ENCODE results near the gene FGR. TPM values are rescaled to one million over a fixed set of nuclear protein-coding genes. Genes with fewer than 3 reads are reported as not detected.
A peak's percentile ranks its signal among the peaks of the same experiment; 100 is the strongest.

The FGR gene
- total and polyA plus RNA-seq, 2 of the 13 experiments (the other 11 are each of a cell fraction or from before 2014, with no cell fraction given), result not detected

DNA sequence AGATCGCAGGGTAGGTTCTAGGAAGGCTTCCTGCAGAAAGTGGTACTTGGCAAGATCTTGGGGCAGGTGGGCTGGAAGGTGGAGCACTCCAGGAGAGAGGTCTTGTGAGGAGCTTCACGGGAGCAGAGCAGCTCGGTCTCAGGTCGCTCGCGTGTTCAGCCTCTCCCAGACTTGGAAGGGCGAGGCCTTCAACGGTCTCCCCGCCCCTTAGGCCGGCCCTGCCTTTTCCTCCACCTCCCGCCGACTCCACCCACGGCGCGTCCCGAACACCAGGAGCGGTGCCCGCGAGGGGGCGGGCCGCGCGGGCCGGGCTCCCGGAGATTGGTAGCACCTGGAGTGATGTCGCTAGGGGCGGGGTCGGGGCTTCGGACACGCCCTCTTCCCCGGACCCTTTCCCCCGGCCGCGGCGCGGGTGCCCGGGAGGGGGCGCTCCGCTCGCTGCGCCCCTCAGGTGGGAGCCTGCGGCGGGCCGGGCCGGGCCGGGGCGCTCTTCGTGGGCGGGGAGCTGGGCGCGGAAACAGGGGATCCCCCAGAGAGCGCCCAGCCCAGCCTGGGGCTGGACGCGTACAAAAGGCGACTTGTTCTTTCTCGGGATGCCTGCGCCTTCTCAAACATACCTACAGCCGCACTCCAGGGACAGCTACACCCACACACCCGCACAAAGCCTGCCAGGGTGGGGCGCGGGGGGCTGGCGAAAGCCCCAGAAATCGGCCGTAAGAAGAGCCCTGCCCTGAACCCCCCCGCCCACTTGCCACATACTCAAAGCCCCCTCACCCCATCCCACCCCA, 66.5 kb downstream of the FGR start (continued):
- TF ChIP-seq HMGXB3 (CRISPR knock-in tag; IDR thresholded peaks at IDR 0.05; ENCODE audit: borderline replicate concordance) (no peak), SP1 (IDR thresholded peaks at IDR 0.05) (no peak), SP1 (CRISPR knock-in tag; IDR thresholded peaks at IDR 0.05) (peak; percentile 64), PHF21A (CRISPR knock-in tag; IDR thresholded peaks at IDR 0.05) (peak; percentile 74), SIN3B (IDR thresholded peaks at IDR 0.05; ENCODE audit: low read length) (no peak), ZMAT3 (CRISPR knock-in tag; conservative IDR thresholded peaks at IDR 0.05) (0 out of 2 replicates have a peak, but pooled peaks have one; percentile 46), ZNF263 (CRISPR knock-in tag; IDR thresholded peaks at IDR 0.05) (peak; percentile 82), KDM4B (CRISPR knock-in tag; IDR thresholded peaks at IDR 0.05) (0 out of 2 replicates have a peak, but pooled peaks have one; percentile 17), CTCF (CRISPR knock-in tag; IDR thresholded peaks at IDR 0.05) (peak; percentile 78), ONECUT2 (CRISPR knock-in tag; IDR thresholded peaks at IDR 0.05) (no peak), CERS6 (CRISPR knock-in tag; IDR thresholded peaks at IDR 0.05) (no peak), ZBTB40 (IDR thresholded peaks at IDR 0.05) (no peak), ZBTB40 (CRISPR knock-in tag; IDR thresholded peaks at IDR 0.05) (no peak)
